ENCODE data around the gene PAPLN.

PAPLN gene

GRCh38 chr14:73261520-73262426, 24.5 kb downstream of the PAPLN start:
- DNase-seq (ENCODE audit: low read depth) = no peak

DNA sequence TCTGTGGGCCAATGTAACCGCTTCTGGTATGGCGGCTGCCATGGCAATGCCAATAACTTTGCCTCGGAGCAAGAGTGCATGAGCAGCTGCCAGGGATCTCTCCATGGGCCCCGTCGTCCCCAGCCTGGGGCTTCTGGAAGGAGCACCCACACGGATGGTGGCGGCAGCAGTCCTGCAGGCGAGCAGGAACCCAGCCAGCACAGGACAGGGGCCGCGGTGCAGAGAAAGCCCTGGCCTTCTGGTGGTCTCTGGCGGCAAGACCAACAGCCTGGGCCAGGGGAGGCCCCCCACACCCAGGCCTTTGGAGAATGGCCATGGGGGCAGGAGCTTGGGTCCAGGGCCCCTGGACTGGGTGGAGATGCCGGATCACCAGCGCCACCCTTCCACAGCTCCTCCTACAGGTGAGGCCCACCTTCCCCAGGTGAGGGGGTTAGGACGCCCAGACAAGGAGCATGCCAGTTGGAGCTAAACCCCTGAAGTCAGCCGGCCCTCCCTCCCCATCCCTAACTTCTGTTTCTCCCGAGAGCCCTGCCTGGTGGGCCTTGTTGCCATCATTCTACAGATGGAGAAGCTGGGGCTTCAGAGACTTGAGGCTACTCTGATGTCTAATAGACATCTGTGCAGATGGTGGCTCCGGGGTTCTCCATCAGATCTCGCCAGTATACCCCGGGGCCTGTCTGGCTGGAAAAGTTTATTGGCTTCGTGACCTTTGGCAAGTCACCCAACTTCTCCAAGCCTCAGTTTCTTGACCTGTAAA, 25.3 kb downstream of the PAPLN start:
- DNase-seq (ENCODE audit: low read depth) = no peak

DNA sequence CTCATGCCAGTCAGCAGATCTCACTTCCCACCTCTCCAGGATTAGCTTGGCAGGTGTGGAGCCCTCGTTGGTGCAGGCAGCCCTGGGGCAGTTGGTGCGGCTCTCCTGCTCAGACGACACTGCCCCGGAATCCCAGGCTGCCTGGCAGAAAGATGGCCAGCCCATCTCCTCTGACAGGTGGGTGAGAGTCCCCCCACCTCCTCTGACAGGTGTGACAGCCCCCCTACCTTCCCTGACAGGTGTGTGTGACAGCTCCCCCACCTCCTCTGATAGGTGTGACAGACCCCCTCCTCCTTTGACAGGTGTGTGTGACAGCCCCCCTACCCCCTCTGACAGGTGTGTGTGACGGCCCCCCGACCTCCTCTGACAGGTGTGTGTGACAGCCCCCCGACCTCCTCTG, 26.3 kb downstream of the PAPLN start:
- no peak for DNase-seq (ENCODE audit: low read depth)

- no peak for DNase-seq (ENCODE audit: low read depth)
These were observed 27.0 kb downstream of the PAPLN start for GRCh38 chr14:73264080-73264884.

- DNase-seq (ENCODE audit: low read depth) = no peak
These were observed 27.8 kb downstream of the PAPLN start for GRCh38 chr14:73264885-73265720.

DNA sequence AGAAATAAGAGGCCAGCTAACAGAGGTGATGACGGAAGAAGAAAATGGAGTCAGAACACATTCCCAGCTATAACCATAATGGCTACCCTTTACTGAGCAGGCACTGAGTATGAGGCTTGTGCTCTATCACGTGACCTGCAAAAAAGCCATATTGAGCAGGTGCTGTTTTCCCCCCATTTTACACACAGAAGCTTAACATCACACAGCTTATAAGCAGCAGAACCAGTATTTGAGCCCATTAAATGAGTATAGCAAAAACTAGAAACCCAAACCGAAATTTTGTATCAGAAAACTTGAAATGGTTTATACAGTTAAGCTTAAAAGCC, 28.4 kb downstream of the PAPLN start:
- DNase-seq (ENCODE audit: low read depth) = no peak

DNA sequence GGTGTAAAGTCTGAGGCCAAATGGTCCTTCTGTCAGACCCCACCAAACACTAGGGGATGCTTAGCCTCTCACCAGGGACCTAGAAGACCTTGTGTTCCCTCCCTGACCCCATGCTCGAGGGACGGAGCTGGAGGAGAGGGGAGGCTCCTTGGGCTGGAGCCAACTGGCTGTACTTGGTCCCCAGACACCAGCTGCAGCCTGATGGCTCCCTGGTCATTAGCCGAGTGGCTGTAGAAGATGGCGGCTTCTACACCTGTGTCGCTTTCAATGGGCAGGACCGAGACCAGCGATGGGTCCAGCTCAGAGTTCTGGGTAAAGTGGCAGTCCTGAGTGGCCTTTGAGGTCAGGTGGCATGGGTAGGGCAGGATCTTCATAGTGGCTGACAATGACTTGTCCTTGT, 29.0 kb downstream of the PAPLN start:
- DNase-seq (ENCODE audit: low read depth) = no peak

- no peak for DNase-seq (ENCODE audit: low read depth)
These were observed 30.2 kb downstream of the PAPLN start for GRCh38 chr14:73267474-73267873.

DNA sequence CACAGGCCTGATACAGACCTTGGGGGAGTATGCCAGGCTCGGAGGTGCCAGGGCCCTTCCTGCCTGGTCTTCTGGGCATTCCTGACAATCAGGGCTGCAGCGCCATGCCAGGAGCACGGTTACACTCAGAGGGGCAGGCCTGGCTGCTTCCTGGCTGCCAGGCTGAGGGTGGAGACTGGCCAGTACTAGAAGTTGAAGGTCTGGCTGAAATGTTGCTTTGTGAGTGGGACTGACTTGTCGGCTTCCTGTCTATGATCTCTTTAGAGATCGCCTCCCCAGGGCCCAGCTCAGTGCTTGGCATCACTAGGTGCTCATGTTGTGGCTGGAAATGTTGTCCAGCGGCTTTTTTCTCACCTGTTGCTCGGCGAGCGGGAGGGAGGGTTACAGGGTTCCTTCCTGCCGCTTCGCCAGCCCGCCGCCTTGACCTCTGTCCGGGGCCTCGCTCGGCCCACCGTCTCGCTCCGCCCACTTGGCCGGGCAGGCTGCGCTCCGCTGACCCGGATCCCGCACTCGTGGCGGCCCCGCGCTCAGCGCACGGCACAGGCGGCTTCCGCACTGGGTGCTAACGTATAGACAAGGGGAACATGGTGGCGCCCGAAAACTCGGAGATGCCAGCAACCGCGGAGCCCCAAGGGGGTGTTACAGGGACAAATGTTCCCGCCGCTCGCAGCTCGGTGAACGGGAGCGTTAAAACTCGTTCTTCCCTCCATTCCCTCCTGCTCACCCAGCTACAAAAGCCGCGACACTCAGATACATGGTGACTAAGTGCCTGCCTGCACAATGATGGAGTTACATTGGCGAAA, 32.6 kb downstream of the PAPLN start:
- peak; percentile 33 for DNase-seq (ENCODE audit: low read depth)

GRCh38 chr14:73272393-73272792, 35.1 kb downstream of the PAPLN start:
- no peak for DNase-seq (ENCODE audit: low read depth)

GRCh38 chr14:73273799-73274198, 36.5 kb downstream of the PAPLN start:
- DNase-seq (ENCODE audit: low read depth) = no peak

- no peak for DNase-seq (ENCODE audit: low read depth)
These were observed 39.5 kb downstream of the PAPLN start for GRCh38 chr14:73276836-73277235.

- no peak for DNase-seq (ENCODE audit: low read depth)
These were observed 40.1 kb downstream of the PAPLN start for GRCh38 chr14:73277376-73277775.

GRCh38 chr14:73280903-73281302, 43.6 kb downstream of the PAPLN start:
- DNase-seq (ENCODE audit: low read depth) = no peak

- DNase-seq (ENCODE audit: low read depth) = peak; percentile 49
These were observed 46.5 kb downstream of the PAPLN start for GRCh38 chr14:73283608-73284379.

DNA sequence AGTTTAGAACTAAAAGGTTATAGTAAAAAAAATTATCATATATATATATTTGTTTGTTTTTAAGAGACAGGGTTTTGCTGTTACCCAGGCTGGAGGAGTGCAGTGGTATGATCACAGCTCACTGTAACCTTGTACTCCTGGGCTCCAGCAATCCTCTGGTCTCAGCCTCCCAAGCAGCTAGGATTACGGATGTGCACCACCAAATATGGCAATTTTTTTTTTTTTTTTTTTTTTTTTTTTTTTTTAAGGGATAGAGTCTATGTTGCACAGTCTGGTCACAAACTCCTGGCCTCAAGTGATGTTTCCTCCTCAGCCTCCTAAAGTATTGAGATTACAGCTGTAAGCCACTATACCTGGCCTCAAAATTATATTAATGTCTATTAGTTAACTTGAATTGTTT, 48.7 kb downstream of the PAPLN start:
- DNase-seq (ENCODE audit: low read depth) = no peak

GRCh38 chr14:73286598-73286997, 49.3 kb downstream of the PAPLN start:
- no peak for DNase-seq (ENCODE audit: low read depth)

GRCh38 chr14:73287071-73287470, 49.8 kb downstream of the PAPLN start:
- no peak for DNase-seq (ENCODE audit: low read depth)

GRCh38 chr14:73289308-73289707, 52.0 kb downstream of the PAPLN start:
- no peak for DNase-seq (ENCODE audit: low read depth)

DNA sequence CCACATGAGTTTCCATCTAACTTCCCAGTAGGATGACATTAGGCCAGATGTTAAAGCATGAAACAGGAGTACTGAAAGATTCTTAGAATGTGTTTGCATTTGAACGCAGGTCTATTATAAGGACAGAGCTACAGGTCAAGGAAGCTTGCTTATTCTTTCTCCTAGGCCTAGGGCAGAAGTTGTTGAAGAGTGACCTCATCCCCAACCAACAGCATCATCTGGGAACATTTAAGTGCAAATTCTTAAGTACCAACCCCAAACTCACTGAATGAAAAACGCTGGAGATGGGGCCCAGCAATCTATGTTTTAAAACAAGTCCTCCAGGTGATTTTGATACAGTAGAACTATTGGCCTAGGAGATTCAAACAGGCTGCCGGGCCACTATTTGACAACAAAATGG, 52.4 kb downstream of the PAPLN start:
- no peak for DNase-seq (ENCODE audit: low read depth)

All from amniotic epithelial cell (primary cell).